Memory B cell (primary cell): ENCODE data around the gene PRDM16.

Source experiments
- ATAC-seq: fragments of 150-1000 bp; cut with Tn5 transposase; 2 replicates; pipeline ENCODE4 v1.10.0; 2021; ENCODE audit warnings: low read depth, mild to moderate bottlenecking, moderate library complexity
- DNase-seq, 2 donors: peaks; one replicate each; pipeline ENCODE4 v3.0.0; 2022; ENCODE audit warnings: low spot score in 2 of 2
- H3K27ac Mint-ChIP-seq: one replicate; pipeline ENCODE4 v1.8.0; 2022; ENCODE audit warnings: mild to moderate bottlenecking, moderate library complexity, mixed read lengths
- H3K27me3 Mint-ChIP-seq: one replicate; pipeline ENCODE4 v1.8.0; 2022; ENCODE audit warnings: mixed read lengths
- H3K36me3 Mint-ChIP-seq: one replicate; pipeline ENCODE4 v1.8.0; 2022; ENCODE audit warnings: mild to moderate bottlenecking, mixed read lengths
- H3K4me1 Mint-ChIP-seq: one replicate; pipeline ENCODE4 v1.8.0; 2022; ENCODE audit warnings: mixed read lengths
- H3K4me3 Mint-ChIP-seq: one replicate; pipeline ENCODE4 v1.8.0; 2022; ENCODE audit warnings: mild to moderate bottlenecking, moderate library complexity, mixed read lengths
- H3K9me3 Mint-ChIP-seq: one replicate; pipeline ENCODE4 v1.8.0; 2022; ENCODE audit warnings: mixed read lengths

Gene PRDM16

DNA sequence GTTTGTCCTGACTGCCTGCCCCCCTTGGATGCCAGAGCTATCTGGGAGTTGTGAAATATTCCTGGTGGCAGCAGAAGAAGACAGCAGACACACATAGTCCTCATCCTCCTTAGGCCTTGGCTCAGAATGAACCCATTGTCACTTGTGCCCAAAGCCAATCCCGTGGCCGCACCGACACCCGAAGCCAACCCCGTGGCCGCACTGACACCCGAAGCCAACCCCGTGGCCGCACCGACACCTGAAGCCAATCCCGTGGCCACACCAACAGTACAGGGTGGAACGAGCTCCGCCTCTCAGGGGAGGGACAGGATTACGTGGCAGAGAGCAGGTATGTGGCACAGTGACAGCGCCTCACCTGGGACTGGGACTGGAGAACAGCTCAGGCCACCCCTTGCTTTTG is 186.7 kb downstream of the PRDM16 start:
- Mint-ChIP-seq H3K4me1 (no peaks in the 10 kb centered on the region), H3K4me3 (no peak overlapping the region), H3K27me3 (no peaks in the 10 kb centered on the region), H3K36me3 (no peaks in the 10 kb centered on the region), H3K9me3 (peaks cover 6% of the 10 kb centered on the region), H3K27ac (no peak overlapping the region)
- DNase-seq = no peak
- no peak for ATAC-seq

DNA sequence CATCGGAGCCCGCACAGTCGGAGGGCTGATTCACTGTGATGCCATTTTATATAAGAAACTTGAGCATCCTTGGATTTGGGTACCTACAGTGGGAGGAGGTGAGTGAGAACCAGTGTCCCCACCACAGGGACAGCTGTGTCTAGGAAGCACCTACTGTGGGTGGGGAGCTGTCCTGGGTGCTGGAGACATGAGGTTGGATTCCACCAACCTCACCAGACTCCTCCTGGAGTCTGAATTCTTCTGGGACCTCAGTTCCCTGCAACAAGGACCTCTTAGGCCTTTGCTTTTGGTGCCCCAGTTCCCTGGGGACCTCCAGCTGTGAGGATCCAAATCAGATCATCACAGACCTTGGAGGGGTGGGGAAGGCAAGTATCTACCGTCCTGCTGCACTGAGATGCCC is 188.8 kb downstream of the PRDM16 start:
- DNase-seq (no peak), ATAC-seq (no peak)
- no peak overlapping the region for H3K4me3 Mint-ChIP-seq
- H3K36me3 Mint-ChIP-seq = no peaks in the 10 kb centered on the region
- no peaks in the 10 kb centered on the region for H3K4me1 Mint-ChIP-seq
- no peak overlapping the region for H3K27ac Mint-ChIP-seq
- H3K27me3 Mint-ChIP-seq = no peaks in the 10 kb centered on the region
- H3K9me3 Mint-ChIP-seq = peaks cover 6% of the 10 kb centered on the region

DNA sequence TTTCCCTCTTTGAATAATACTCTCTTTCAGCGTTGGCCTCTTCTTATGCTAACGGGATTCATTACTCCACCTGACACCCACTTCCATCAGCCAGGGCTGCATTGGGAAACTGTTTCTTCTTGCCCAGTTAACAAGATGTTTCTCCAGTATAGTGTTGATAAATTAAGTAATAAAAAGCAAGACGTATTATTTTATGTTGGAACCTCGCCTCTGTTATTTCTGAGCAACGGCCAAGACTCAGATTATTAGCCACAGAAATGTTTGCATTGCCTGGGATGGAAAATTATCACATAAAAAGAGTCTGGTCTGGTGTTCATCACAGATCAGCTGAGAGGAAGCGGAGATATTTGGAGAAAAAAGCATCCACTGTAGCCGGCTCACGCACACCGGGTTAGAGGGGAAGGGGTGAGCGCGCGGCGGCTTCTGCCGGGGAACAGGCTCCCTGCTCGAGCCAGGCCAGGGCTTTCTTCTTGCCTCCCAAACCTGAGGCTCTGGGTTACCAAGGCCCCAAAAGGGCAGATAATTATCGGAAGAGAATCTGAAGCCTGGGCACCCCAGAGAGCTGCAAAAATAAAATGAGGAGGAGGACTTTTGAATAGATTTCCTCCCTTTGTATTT is 189.5 kb downstream of the PRDM16 start:
- H3K36me3 Mint-ChIP-seq = no peaks in the 10 kb centered on the region
- no peak overlapping the region for H3K27ac Mint-ChIP-seq
- peaks cover 6% of the 10 kb centered on the region for H3K9me3 Mint-ChIP-seq
- H3K4me1 Mint-ChIP-seq = no peaks in the 10 kb centered on the region
- H3K27me3 Mint-ChIP-seq = no peaks in the 10 kb centered on the region
- ATAC-seq (no peak), DNase-seq (no peak)
- no peak overlapping the region for H3K4me3 Mint-ChIP-seq

DNA sequence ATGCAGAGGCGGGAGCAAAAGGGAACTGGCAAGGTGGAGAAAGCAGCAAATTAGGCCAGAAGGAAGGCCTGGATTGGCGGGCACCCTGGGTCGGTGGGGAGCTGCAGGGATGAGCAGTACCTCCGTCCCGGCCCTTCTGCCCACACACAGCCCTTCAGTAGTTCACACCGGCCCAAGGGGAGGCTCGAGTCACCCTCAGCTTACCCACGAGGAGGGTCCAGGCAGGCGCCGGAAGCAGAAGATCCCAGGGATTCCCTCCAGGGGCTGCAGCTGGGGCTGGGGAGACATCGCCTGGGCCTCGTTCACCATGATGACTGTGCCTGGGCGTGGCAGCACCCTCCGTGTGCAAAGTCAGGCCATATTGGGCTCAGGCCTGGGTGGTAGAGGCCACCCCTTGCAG is 190.0 kb downstream of the PRDM16 start:
- ATAC-seq = no peak
- no peaks in the 10 kb centered on the region for H3K4me1 Mint-ChIP-seq
- no peak overlapping the region for H3K27ac Mint-ChIP-seq
- peaks cover 2% of the 10 kb centered on the region for H3K27me3 Mint-ChIP-seq
- no peaks in the 10 kb centered on the region for H3K36me3 Mint-ChIP-seq
- DNase-seq = no peak
- peaks cover 6% of the 10 kb centered on the region for H3K9me3 Mint-ChIP-seq
- H3K4me3 Mint-ChIP-seq = no peak overlapping the region

DNA sequence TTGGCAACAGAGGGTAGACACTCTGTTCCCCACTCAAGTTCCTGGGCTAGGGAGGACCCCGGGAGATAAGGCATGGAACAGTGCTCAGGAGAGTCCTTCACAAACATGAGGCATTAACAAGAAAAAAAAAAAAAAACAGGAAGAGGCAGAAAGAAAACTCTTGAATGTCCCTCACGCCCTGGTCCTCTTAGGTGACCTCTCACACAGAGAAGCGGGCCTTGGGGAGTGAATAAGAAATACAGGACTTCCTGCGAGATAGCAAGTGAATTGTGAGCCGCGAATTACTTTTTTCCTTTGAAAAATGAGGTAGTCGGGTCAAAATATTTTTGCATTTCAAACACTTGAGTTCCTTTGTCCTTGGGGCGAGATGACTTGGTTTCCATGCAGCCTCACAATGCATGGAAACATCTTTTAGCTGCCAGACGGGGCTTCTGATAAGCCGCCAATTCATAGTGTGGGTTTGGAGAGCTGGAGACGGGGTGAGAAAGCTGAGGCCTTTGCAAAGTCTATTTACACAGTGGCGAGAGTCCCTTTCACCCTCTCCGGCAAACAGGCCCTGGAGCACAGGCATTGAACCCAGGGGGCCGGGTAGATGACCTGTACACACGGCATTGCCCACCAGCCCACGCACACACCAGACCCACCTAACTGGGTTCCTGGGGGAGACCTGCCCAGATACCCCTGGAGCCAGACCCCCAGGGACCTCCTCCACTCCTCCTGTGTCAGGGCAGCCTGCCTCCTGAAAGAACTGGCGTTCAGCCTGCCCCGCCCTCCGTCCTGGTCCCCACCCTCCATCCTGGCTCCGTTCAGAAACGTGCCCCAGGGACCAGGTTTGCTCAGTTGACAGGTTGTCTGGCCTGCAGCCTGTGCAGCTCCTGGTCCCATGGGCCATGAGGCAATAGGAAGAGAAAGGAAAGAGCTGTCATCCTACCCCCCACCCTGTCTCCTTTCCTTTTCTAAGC is 192.3 kb downstream of the PRDM16 start:
- Mint-ChIP-seq H3K4me1 (no peaks in the 10 kb centered on the region), H3K27me3 (peaks cover 7% of the 10 kb centered on the region), H3K4me3 (no peak overlapping the region), H3K9me3 (peaks cover 6% of the 10 kb centered on the region), H3K27ac (no peak overlapping the region), H3K36me3 (no peaks in the 10 kb centered on the region)
- DNase-seq (no peak), ATAC-seq (no peak)

DNA sequence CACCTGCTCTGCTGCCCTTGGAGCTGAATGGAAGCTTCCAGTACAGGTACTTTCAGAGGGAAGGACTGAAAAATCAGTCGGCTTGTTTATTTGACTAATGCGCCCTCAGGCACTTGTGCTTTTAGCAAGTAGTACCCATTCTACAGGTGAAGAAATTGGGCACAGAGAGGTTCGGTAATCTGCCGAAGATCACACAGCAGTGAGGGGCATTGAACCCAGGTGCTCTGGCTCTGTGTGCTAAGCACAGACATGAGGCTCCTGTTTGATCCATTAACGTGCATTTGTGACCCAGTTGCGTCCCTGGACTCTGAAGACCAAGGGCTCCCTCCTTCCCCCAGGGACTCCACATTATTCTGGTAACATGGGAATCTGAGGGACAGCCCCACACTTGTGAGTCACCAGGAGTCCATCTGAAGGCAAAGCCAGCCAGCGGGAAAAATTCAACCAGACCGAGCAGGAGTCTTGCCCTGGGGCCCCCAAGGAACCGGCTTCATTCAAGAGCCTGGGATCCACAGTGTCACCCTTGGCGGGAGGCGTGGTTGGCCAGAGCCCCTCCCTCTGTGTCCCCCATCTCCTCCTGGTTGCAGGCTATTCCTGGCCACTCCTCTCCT is 193.1 kb downstream of the PRDM16 start:
- ATAC-seq (no peak), DNase-seq (no peak)
- no peaks in the 10 kb centered on the region for H3K4me1 Mint-ChIP-seq
- peaks cover 7% of the 10 kb centered on the region for H3K27me3 Mint-ChIP-seq
- H3K4me3 Mint-ChIP-seq = no peak overlapping the region
- H3K36me3 Mint-ChIP-seq = no peaks in the 10 kb centered on the region
- H3K27ac Mint-ChIP-seq = no peak overlapping the region
- H3K9me3 Mint-ChIP-seq = peaks cover 7% of the 10 kb centered on the region

DNA sequence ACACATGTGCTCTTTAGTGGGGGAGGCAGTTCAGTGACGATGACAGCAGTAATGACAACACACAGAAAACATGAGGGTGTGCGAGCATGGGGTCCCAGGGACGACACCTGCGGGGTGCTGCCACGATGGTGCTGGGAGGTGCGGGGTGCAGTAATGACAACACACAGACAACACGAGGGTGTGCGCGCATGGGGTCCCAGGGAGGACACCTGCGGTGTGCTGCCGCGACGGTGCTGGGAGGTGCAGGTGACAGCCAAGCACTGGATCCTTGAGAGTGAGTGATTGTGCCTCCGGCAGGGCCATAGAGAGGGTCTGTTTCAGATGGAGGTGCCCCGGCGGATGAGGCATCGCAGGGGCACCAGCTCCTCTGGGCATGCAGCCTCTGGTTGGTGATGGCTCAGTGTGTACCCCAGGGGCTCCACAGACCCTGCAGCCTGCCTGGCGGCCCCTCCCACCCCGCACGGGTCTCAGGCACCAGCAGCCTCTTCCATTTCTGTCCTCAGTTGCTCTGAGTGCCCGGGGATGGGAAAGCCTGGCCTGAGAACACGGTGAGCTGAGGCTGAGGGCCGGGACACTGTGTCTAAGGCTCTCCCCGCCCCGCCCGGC is 193.8 kb downstream of the PRDM16 start:
- Mint-ChIP-seq H3K4me1 (no peaks in the 10 kb centered on the region), H3K27me3 (peaks cover 7% of the 10 kb centered on the region), H3K27ac (no peak overlapping the region), H3K4me3 (no peak overlapping the region), H3K36me3 (no peaks in the 10 kb centered on the region), H3K9me3 (peaks cover 5% of the 10 kb centered on the region)
- no peak for DNase-seq
- ATAC-seq = no peak

DNA sequence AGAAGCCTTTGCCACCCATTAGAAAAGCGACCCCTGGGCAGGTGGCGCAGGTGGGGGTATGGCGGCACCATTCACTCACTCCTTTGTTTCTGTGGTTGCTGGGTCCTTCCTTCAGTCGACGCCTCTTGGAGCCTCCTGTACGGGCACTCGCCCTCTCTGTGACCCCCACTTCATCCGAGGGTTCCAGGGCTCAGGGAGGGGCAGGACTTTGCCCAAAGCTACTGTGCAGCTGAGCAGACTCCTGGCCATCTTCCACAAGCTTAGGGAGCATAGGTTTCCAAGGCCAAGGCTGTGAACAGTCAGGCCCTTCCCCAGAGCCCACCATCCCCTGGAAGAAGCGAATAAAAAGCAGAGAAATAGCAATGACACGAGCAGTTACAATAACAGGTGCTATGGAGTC is 194.8 kb downstream of the PRDM16 start:
- ATAC-seq = no peak

DNA sequence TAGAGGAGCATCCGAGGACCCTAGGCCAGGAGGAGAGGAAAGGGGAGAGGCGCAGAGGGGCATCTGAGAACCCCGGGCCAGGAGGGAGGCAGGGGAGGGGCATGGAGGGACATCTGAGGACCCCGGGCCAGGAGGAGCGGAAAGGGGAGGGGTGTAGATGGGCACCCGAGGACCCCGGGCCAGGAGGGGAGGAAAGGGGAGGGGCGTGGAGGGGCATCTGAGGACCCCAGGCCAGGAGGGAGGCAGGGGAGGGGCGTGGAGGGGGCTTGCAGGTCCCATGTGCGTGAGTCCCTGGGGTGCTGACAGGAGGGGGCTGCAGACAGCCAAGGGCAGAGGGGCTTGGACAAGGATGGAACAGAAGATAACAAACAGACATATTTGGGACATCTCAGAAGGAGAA is 195.5 kb downstream of the PRDM16 start:
- Mint-ChIP-seq H3K4me3 (no peak overlapping the region), H3K9me3 (peaks cover 9% of the 10 kb centered on the region)
- ATAC-seq = no peak

More for the DNA sequence above, 194.8 kb downstream of the PRDM16 start:
- Mint-ChIP-seq H3K9me3 (peaks cover 5% of the 10 kb centered on the region), H3K27me3 (peaks cover 7% of the 10 kb centered on the region), H3K36me3 (no peaks in the 10 kb centered on the region), H3K4me3 (no peak overlapping the region), H3K27ac (no peak overlapping the region), H3K4me1 (no peaks in the 10 kb centered on the region)
- no peak for DNase-seq

DNA sequence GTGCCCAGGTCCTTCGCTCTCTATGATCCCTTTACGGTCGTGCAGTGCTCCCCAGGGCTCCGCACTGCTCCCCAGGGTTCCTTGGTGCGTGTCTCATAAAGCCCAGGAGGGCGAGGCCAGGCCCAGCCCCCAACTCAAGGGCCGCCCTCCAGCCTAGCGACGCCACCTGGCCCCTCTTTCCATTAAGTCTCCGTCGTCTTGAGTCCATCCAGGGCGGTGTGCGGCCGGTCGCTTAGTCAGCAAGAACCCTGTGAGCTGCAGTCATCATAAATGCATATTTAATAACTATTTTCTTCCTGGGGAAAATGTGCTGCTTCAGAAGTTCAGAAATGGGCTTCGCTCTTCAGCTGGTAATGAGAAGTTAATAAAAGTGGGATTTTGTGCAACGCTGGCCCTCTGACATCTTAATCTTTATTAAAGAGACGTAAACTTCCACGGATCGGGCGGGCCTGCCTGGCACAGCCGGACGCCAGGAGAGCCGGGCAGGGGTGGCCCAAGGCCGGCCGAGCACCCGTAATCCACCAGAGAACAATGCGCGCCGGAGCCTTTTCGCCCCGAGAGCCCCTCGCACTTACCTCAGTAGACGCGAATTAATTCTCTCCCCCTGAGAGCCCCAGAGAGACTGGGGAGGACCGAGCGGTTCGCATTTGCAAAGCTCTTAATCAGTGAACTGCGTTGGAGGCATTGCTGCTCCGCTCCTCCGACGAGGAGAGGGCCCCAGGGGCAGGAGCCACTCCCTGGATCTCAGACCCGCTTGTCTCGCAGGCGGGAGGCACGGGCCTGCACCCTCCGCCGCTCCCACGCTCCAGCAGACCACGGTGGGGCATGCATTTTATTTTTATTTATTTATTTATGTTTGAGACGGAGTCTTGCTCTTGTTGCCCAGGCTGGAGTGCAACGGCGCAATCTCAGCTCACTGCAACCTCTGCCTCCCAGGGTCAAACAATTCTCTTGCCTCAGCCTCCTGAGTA is 197.1 kb downstream of the PRDM16 start:
- DNase-seq (no peak), ATAC-seq (no peak)
- peaks cover 9% of the 10 kb centered on the region for H3K27me3 Mint-ChIP-seq
- peaks cover 3% of the 10 kb centered on the region for H3K36me3 Mint-ChIP-seq
- no peaks in the 10 kb centered on the region for H3K4me1 Mint-ChIP-seq
- no peak overlapping the region for H3K4me3 Mint-ChIP-seq
- peaks cover 12% of the 10 kb centered on the region for H3K9me3 Mint-ChIP-seq
- no peak overlapping the region for H3K27ac Mint-ChIP-seq

More for the DNA sequence above, 195.5 kb downstream of the PRDM16 start:
- H3K27ac Mint-ChIP-seq = no peak overlapping the region
- no peak for DNase-seq
- H3K36me3 Mint-ChIP-seq = peaks cover 3% of the 10 kb centered on the region
- peaks cover 9% of the 10 kb centered on the region for H3K27me3 Mint-ChIP-seq
- H3K4me1 Mint-ChIP-seq = no peaks in the 10 kb centered on the region

DNA sequence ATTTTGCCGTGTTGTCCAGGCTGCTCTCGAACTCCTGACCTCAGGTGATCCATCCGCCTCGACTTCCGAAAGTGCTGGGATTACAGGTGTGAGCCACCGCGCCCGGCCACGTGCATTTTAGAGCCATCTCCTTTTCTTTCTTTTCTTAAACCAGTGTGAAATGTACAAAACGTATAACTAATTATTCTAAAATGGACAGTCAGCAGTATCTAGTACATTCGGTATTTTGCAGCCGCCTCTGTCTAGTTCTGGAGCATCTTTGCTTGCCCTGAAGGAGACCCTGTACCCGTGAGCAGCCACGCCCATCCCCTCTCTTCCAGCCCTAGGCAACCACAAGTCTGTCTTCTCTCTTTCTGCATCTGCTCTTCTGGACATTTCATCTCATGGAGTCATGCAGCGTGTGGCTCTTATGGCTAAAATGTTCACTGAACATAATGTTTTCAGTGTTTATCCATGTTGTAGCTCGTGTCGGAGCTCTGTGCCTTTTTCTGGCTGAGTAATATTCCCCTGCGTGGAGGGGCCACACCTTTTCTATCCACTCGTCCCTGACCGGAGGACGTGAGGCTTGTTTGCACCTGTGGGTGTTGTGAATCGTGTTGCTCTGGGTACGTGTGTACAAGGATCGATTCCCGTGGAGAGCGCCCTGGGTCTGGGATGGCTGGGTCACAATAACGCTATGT is 198.0 kb downstream of the PRDM16 start:
- Mint-ChIP-seq H3K4me3 (no peak overlapping the region), H3K27ac (no peak overlapping the region), H3K36me3 (peaks cover 3% of the 10 kb centered on the region), H3K9me3 (peaks cover 12% of the 10 kb centered on the region), H3K4me1 (no peaks in the 10 kb centered on the region), H3K27me3 (peaks cover 9% of the 10 kb centered on the region)
- DNase-seq = no peak
- ATAC-seq = no peak

DNA sequence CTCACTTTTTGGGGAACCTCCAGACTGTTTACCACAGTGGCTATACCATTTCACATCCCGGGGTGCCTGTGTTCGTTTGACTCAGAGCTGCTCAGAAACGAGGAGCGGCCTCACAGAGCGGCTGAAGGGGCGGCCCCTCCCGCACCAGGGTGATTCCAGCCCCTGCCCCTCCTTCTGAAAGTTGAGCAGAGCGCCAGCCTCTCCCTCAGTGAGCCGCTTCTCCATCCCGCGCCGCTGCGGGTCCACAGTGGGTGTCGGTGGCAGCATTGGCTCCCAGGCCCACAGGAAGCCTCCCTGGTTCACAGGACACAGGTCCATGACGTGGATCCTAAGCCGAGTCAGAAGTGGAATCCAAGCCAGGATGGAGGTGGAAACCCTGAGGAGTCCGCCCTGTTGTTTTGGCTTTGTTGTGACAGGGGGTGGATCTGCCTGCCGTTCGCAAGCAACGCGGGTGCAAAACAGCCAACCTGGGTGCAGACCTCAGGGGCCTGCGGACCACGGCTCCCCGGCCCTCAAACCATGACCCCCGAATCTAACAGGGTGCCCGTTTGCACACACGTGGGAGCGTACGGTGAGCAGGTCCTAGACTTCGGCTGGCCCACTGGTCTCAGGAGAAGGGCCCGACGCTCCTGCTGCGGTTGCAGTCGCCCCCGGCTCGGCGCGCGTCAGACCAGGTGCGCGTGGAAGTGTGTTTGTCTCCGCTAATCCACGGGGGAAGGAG is 198.7 kb downstream of the PRDM16 start:
- Mint-ChIP-seq H3K27me3 (peaks cover 9% of the 10 kb centered on the region), H3K4me3 (no peak overlapping the region), H3K9me3 (peaks cover 12% of the 10 kb centered on the region), H3K36me3 (peaks cover 3% of the 10 kb centered on the region), H3K4me1 (no peaks in the 10 kb centered on the region), H3K27ac (no peak overlapping the region)
- ATAC-seq (no peak), DNase-seq (no peak)
